Measurements from ENCODE around the gene PTPRM.

DNA sequence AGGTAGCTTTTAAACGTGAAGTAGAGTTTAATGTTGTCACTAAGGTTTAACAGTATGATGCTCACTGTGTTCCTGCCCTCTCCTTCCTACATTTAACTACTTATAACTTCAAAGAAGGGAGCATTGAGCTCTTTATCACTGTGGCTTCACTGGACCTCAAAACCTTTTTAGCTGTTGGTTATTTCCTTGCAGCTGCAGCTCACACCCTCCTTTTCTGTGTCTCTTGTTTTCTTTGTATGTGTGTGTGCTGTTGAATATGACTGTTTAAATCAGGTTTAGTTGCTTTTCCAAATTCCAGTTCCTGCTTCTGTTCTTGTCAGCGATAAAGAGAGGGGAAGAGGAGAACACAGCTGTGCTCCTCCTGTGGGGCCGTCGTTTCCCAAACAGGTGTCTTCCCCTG lies 208.0 kb downstream of the PTPRM start:
- no peak for TF ChIP-seq RAD21 (conservative IDR thresholded peaks at IDR 0.05 in 1 of 2, IDR thresholded peaks at IDR 0.05 in 1 of 2)
- TF ChIP-seq, protein P1, sequence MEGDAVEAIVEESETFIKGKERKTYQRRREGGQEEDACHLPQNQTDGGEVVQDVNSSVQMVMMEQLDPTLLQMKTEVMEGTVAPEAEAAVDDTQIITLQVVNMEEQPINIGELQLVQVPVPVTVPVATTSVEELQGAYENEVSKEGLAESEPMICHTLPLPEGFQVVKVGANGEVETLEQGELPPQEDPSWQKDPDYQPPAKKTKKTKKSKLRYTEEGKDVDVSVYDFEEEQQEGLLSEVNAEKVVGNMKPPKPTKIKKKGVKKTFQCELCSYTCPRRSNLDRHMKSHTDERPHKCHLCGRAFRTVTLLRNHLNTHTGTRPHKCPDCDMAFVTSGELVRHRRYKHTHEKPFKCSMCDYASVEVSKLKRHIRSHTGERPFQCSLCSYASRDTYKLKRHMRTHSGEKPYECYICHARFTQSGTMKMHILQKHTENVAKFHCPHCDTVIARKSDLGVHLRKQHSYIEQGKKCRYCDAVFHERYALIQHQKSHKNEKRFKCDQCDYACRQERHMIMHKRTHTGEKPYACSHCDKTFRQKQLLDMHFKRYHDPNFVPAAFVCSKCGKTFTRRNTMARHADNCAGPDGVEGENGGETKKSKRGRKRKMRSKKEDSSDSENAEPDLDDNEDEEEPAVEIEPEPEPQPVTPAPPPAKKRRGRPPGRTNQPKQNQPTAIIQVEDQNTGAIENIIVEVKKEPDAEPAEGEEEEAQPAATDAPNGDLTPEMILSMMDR (IDR thresholded peaks at IDR 0.05): no peak
- no peak for TF ChIP-seq MAZ (IDR thresholded peaks at IDR 0.05; ENCODE audit: borderline replicate concordance, low read depth, low read length)
- TF ChIP-seq, protein P2, sequence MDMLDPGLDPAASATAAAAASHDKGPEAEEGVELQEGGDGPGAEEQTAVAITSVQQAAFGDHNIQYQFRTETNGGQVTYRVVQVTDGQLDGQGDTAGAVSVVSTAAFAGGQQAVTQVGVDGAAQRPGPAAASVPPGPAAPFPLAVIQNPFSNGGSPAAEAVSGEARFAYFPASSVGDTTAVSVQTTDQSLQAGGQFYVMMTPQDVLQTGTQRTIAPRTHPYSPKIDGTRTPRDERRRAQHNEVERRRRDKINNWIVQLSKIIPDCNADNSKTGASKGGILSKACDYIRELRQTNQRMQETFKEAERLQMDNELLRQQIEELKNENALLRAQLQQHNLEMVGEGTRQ (IDR thresholded peaks at IDR 0.05): no peak
- no peak for TF ChIP-seq POLR2A (IDR thresholded peaks at IDR 0.05; ENCODE audit: low read length)
